C1 segment of cervical spinal cord (tissue), 14 donors: ENCODE measurements around the gene SLC35E3.

Experiments
- DNase-seq, 14 donors: peaks; one replicate each; lab custom pipeline; 2025; lab: John Stamatoyannopoulos, UW

SLC35E3 gene

GRCh38 chr12:68769941-68770340 is 24.0 kb downstream of the SLC35E3 start:
- no peak for DNase-seq

- DNase-seq, result no peak
These were observed 25.4 kb downstream of the SLC35E3 start for GRCh38 chr12:68771223-68771925.

- DNase-seq, result no peak
These were observed 26.7 kb downstream of the SLC35E3 start for GRCh38 chr12:68772714-68773113.

GRCh38 chr12:68773582-68773981 is 27.6 kb downstream of the SLC35E3 start:
- DNase-seq, result no peak

GRCh38 chr12:68775121-68775630 is 29.2 kb downstream of the SLC35E3 start:
- DNase-seq, result no peak

- DNase-seq, result no peak
These were observed 31.1 kb downstream of the SLC35E3 start for GRCh38 chr12:68776976-68777610.

GRCh38 chr12:68779280-68779679 is 33.3 kb downstream of the SLC35E3 start:
- no peak for DNase-seq

GRCh38 chr12:68780731-68781130 is 34.8 kb downstream of the SLC35E3 start:
- no peak for DNase-seq

- DNase-seq, result no peak
These were observed 35.8 kb downstream of the SLC35E3 start for GRCh38 chr12:68781728-68782127.

GRCh38 chr12:68784015-68784414 is 38.0 kb downstream of the SLC35E3 start:
- no peak for DNase-seq

- no peak for DNase-seq
These were observed 39.4 kb downstream of the SLC35E3 start for GRCh38 chr12:68785358-68785757.

- no peak for DNase-seq
These were observed 39.8 kb downstream of the SLC35E3 start for GRCh38 chr12:68785823-68786222.

GRCh38 chr12:68786929-68787328 is 41.0 kb downstream of the SLC35E3 start:
- no peak for DNase-seq

- no peak for DNase-seq
These were observed 42.7 kb downstream of the SLC35E3 start for GRCh38 chr12:68788554-68789143.

GRCh38 chr12:68789144-68789878 is 43.3 kb downstream of the SLC35E3 start:
- DNase-seq, result no peak

- DNase-seq, result no peak
These were observed 44.3 kb downstream of the SLC35E3 start for GRCh38 chr12:68790081-68790951.

- no peak for DNase-seq
These were observed 44.9 kb downstream of the SLC35E3 start for GRCh38 chr12:68790952-68791234.

- DNase-seq, result no peak
These were observed 46.0 kb downstream of the SLC35E3 start for GRCh38 chr12:68791897-68792481.

- DNase-seq, result no peak
These were observed 47.0 kb downstream of the SLC35E3 start for GRCh38 chr12:68792952-68793351.

- no peak for DNase-seq
These were observed 47.5 kb downstream of the SLC35E3 start for GRCh38 chr12:68793436-68793835.
